LNCAP (cell line): ENCODE measurements around the gene PNLDC1.

ENCODE experiments used
- CTCF ChIP-seq: fragments of 450-650 bp; IDR thresholded peaks from 2 replicates; pipeline ENCODE4 v1.5.1; 2017; ENCODE audit warnings: mild to moderate bottlenecking

The PNLDC1 gene

DNA sequence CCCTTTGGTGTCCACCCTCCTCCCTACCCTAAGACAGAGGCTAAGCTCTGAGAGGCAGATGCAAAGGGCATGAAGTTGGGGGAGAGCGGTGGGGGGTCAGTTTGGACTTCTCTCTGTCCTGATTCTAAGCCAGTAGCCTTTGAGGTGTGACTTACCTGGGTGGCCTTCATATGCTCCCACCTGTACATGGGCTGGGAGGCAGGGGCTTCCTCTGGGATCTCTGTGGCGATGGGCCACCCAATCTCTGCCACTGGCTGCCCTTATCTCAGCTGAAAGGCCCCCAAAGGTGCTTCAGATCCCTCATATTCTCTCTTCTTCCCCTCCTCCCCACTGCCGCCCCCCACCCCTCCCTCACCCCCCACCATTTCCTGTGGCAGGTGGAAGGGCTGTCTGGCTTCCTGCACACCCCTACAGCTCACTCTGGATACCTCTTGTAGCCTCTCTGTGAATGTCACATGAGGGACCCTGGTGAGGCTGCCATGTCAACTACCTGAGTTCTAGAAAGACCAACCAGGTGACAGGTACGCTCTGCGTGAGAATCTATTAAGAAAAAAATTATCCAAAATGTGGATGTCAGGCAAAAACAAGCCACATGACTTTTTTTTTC is 34.0 kb downstream of the PNLDC1 start:
- TF ChIP-seq CTCF: no peak

DNA sequence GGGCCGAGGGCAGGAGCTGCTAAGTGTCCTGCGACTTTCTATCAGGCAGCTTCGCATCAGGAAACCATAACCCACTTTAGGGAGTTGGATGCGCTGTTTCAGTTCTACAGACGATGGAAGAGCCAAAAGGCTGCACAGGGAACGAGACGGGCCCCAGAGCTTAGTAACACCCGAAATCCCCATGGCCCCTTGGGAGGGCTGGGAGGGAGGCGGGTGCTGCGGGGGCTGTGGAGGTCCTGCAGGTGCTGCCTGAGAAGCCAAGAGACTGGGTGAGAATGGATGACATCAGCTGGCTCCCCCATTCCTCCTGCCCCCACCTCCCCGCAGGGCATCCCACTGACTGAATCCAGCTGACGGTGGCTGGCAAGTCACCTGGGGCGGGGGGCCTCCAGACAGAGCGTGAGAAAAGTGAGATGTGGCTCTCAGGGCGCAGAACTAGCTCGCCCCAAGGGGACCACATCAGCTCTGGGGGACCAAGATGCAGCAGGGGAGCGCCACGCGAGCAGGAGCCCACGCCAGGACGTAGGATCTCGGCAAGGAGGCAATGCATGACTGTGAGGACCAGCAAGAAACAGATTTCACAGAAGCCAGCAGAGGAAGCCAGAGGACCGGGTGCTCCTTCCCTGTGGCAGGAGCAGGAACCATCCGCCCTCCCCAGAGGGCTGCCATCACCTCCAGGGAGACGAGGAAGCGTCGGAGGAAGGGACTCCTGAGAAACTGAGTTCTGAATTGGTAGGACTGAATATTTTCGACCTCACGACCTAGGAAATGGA is 36.8 kb downstream of the PNLDC1 start:
- TF ChIP-seq CTCF: no peak

- no peak for TF ChIP-seq CTCF
These were observed 37.4 kb downstream of the PNLDC1 start for GRCh38 chr6:159837511-159837910.

DNA sequence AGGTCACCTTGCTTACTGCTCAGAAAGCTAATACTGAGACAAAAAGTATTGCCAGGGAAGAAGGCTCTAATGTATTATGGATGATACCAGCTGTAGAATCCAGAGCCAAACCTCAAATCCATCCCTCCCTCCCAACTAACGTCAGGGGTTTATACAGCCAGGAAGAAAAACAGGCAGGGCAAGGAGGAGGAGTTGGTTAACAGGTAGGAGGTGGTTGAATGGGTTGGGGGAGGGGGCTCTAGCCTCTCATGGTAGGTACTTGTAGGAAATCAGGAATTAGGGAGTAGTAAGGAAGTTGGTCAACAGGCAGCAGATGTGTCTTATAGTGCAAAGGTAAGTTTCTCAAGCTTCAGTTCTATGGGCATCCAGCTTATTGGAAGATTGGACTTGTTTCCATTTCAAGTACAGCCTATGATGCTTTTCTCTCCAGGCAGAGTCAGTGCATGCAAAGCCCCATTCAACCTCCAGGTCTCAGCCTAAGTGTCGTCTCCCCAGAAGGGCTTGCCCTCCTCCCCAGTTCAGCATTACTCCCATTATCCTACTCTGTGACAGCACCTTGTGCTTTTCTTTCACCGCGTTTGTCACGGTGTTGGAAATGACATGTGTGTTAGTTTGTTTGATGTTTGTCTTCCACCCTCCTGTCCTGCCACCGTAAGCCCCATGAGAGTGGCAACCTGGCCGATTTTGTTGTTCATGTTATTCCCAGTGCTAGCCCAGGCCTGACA is 38.1 kb downstream of the PNLDC1 start:
- no peak for TF ChIP-seq CTCF

DNA sequence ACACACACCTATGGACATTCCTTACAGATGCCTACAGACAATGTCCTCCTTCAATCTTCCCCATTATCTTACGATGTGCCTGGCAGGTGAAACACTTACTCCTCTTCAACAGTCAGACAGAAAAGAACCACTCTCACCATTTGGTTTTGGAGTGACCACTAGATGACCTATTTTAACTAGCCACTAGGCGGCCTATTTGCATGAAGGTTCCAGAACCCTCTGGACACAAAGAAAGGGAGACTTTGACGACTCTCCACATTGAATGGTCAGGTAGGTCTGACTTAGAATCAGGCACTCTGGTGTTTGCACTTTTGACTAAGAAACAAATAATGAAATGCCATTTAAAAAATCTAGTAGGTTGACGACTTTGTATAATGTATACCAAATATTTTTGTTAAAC is 42.0 kb downstream of the PNLDC1 start:
- TF ChIP-seq CTCF: peak; percentile 57

GRCh38 chr6:159844737-159845645 is 44.9 kb downstream of the PNLDC1 start:
- TF ChIP-seq CTCF: no peak

GRCh38 chr6:159852877-159853276 is 52.8 kb downstream of the PNLDC1 start:
- TF ChIP-seq CTCF: peak; percentile 46; the same call in 1 of the 2 replicates
